ENCODE results near the gene ZNF672.

- TF ChIP-seq GATA2 (IDR thresholded peaks at IDR 0.05; ENCODE audit: low read depth, low read length) (no peak), GATA3 (IDR thresholded peaks at IDR 0.05; ENCODE audit: low read depth, low read length) (no peak)
Observed at GRCh38 chr1:248814351-248814750, 23.7 kb upstream of the ZNF672 start.
